ENCODE measurements around the gene HIRA. TPM values are rescaled to one million over a fixed set of nuclear protein-coding genes. Genes with fewer than 3 reads are reported as not detected.

The HIRA gene
- total RNA-seq, 1 donor from 2014 or later: 38.2 TPM

- Mint-ChIP-seq H3K4me3 (no peak overlapping the region), H3K27ac (no peak overlapping the region), H3K27me3 (ENCODE audit: low read depth) (no peaks in the 10 kb centered on the region), H3K36me3 (peaks cover 13% of the 10 kb centered on the region), H3K4me1 (peaks cover 25% of the 10 kb centered on the region), H3K9me3 (no peaks in the 10 kb centered on the region)
- DNase-seq (ENCODE audit: low spot score in 2 of 2, unreplicated experiment in 2 of 2): no peak
- no peak for TF ChIP-seq CTCF (IDR thresholded peaks at IDR 0.05; ENCODE audit: unreplicated experiment)
Measured at GRCh38 chr22:19405133-19405532, 26.4 kb downstream of the HIRA start.

GRCh38 chr22:19404676-19405075 is 26.9 kb downstream of the HIRA start:
- H3K27ac Mint-ChIP-seq: no peak overlapping the region
- peaks cover 13% of the 10 kb centered on the region for H3K36me3 Mint-ChIP-seq
- TF ChIP-seq CTCF (IDR thresholded peaks at IDR 0.05; ENCODE audit: unreplicated experiment): no peak
- peaks cover 25% of the 10 kb centered on the region for H3K4me1 Mint-ChIP-seq
- H3K9me3 Mint-ChIP-seq: no peaks in the 10 kb centered on the region
- H3K4me3 Mint-ChIP-seq: no peak overlapping the region
- no peak for DNase-seq (ENCODE audit: low spot score in 2 of 2, unreplicated experiment in 2 of 2)
- no peaks in the 10 kb centered on the region for H3K27me3 Mint-ChIP-seq (ENCODE audit: low read depth)

- Mint-ChIP-seq H3K27ac (no peak overlapping the region), H3K36me3 (peaks cover 9% of the 10 kb centered on the region), H3K9me3 (no peaks in the 10 kb centered on the region), H3K4me1 (peaks cover 15% of the 10 kb centered on the region), H3K4me3 (no peak overlapping the region), H3K27me3 (ENCODE audit: low read depth) (no peaks in the 10 kb centered on the region)
- no peak for TF ChIP-seq CTCF (IDR thresholded peaks at IDR 0.05; ENCODE audit: unreplicated experiment)
- DNase-seq (ENCODE audit: low spot score in 2 of 2, unreplicated experiment in 2 of 2): no peak
Measured at GRCh38 chr22:19402642-19403191, 28.8 kb downstream of the HIRA start.

GRCh38 chr22:19401483-19401882 is 30.1 kb downstream of the HIRA start:
- peaks cover 12% of the 10 kb centered on the region for H3K36me3 Mint-ChIP-seq
- H3K4me3 Mint-ChIP-seq: no peak overlapping the region
- no peaks in the 10 kb centered on the region for H3K9me3 Mint-ChIP-seq
- DNase-seq (ENCODE audit: low spot score in 2 of 2, unreplicated experiment in 2 of 2): no peak
- no peak overlapping the region for H3K27ac Mint-ChIP-seq
- peaks cover 2% of the 10 kb centered on the region for H3K4me1 Mint-ChIP-seq
- no peaks in the 10 kb centered on the region for H3K27me3 Mint-ChIP-seq (ENCODE audit: low read depth)
- TF ChIP-seq CTCF (IDR thresholded peaks at IDR 0.05; ENCODE audit: unreplicated experiment): no peak

GRCh38 chr22:19400881-19401280 is 30.7 kb downstream of the HIRA start:
- H3K4me3 Mint-ChIP-seq: no peak overlapping the region
- H3K27me3 Mint-ChIP-seq (ENCODE audit: low read depth): no peaks in the 10 kb centered on the region
- TF ChIP-seq CTCF (IDR thresholded peaks at IDR 0.05; ENCODE audit: unreplicated experiment): no peak
- H3K9me3 Mint-ChIP-seq: no peaks in the 10 kb centered on the region
- H3K27ac Mint-ChIP-seq: no peak overlapping the region
- H3K4me1 Mint-ChIP-seq: no peaks in the 10 kb centered on the region
- peaks cover 8% of the 10 kb centered on the region for H3K36me3 Mint-ChIP-seq
- no peak for DNase-seq (ENCODE audit: low spot score in 2 of 2, unreplicated experiment in 2 of 2)

GRCh38 chr22:19398652-19399051 is 32.9 kb downstream of the HIRA start:
- no peaks in the 10 kb centered on the region for H3K9me3 Mint-ChIP-seq

More at GRCh38 chr22:19398652-19399051, 32.9 kb downstream of the HIRA start:
- Mint-ChIP-seq H3K27ac (no peak overlapping the region), H3K36me3 (peaks cover 18% of the 10 kb centered on the region), H3K4me3 (no peak overlapping the region), H3K27me3 (ENCODE audit: low read depth) (no peaks in the 10 kb centered on the region), H3K4me1 (no peaks in the 10 kb centered on the region)
- DNase-seq (ENCODE audit: low spot score in 2 of 2, unreplicated experiment in 2 of 2): no peak
- TF ChIP-seq CTCF (IDR thresholded peaks at IDR 0.05; ENCODE audit: unreplicated experiment): no peak
